PFSK-1 (cell line): ENCODE data around the gene DOK1.

Experiments
- FOXP2 ChIP-seq: optimal IDR thresholded peaks from 2 replicates; pipeline ENCODE3; 2011; ENCODE audit warnings: borderline replicate concordance, control low read depth, inconsistent platforms; ENCODE audit not compliant: insufficient read depth; ENCODE audit errors: extremely low read length, extremely low read depth
- POLR2AphosphoS5 ChIP-seq: IDR thresholded peaks from 2 replicates; pipeline ENCODE4 v1.6.1; 2012; ENCODE audit warnings: low read depth, mild to moderate bottlenecking, control low read depth, low read length, moderate library complexity
- SIN3A ChIP-seq: IDR thresholded peaks from 2 replicates; pipeline ENCODE4 v1.6.1; 2012; ENCODE audit warnings: mild to moderate bottlenecking, low read length, moderate library complexity, borderline replicate concordance; ENCODE audit not compliant: insufficient read depth
- TAF1 ChIP-seq: IDR thresholded peaks from 2 replicates; pipeline ENCODE4 v1.6.1; 2012; ENCODE audit warnings: low read length, control low read depth, borderline replicate concordance; ENCODE audit not compliant: insufficient read depth
- TF ChIP-seq, protein P1 (sequence below), 2 experiments: IDR thresholded peaks; 2 replicates each; pipeline versions ENCODE4 v1.6.1 to v1.8.0; 2011 to 2012; ENCODE audit warnings: low read depth in 2 of 2, low read length in 2 of 2, control low read depth in 1 of 2, inconsistent platforms in 1 of 2, mild to moderate bottlenecking in 1 of 2, moderate library complexity in 1 of 2; ENCODE audit not compliant: insufficient read depth in 1 of 2

Gene DOK1

GRCh38 chr2:74583504-74583903 lies 29.0 kb downstream of the DOK1 start:
- TF ChIP-seq FOXP2 = no peak
- no peak for TF ChIP-seq SIN3A
- TF ChIP-seq, protein P1, sequence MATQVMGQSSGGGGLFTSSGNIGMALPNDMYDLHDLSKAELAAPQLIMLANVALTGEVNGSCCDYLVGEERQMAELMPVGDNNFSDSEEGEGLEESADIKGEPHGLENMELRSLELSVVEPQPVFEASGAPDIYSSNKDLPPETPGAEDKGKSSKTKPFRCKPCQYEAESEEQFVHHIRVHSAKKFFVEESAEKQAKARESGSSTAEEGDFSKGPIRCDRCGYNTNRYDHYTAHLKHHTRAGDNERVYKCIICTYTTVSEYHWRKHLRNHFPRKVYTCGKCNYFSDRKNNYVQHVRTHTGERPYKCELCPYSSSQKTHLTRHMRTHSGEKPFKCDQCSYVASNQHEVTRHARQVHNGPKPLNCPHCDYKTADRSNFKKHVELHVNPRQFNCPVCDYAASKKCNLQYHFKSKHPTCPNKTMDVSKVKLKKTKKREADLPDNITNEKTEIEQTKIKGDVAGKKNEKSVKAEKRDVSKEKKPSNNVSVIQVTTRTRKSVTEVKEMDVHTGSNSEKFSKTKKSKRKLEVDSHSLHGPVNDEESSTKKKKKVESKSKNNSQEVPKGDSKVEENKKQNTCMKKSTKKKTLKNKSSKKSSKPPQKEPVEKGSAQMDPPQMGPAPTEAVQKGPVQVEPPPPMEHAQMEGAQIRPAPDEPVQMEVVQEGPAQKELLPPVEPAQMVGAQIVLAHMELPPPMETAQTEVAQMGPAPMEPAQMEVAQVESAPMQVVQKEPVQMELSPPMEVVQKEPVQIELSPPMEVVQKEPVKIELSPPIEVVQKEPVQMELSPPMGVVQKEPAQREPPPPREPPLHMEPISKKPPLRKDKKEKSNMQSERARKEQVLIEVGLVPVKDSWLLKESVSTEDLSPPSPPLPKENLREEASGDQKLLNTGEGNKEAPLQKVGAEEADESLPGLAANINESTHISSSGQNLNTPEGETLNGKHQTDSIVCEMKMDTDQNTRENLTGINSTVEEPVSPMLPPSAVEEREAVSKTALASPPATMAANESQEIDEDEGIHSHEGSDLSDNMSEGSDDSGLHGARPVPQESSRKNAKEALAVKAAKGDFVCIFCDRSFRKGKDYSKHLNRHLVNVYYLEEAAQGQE (IDR thresholded peaks at IDR 0.05; ENCODE audit: insufficient read depth in 1 of 2, low read depth in 2 of 2, low read length in 2 of 2) = no peak

DNA sequence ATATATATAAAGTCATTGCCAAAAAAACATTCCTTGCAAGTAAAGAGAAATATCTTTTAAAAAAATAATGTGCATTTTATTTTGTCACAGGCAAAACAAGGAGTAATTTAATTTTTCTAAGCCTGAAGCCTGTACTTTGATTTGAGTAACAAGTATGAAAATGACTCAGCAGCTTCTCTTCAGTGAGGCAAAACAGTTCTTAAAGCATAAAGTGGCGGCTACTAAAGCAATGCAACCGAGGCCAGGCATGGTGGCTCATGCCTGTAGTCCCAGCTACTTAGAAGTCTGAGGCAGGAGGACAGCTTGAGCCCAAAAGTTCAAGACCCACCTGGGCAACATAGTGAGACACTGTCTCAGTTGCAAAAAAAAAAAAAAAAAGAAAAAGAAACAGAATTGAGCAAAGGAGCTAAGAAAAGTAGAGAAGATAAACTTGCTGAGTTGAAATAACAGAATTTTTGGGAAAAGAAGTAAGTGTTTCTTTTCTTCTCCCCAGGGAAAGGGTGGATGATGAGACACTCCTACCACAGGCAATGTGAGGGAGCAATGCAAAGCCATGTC lies 29.6 kb downstream of the DOK1 start:
- no peak for TF ChIP-seq TAF1
- TF ChIP-seq, protein P1 (IDR thresholded peaks at IDR 0.05; ENCODE audit: insufficient read depth in 1 of 2, low read depth in 2 of 2, low read length in 2 of 2) = no peak
- TF ChIP-seq FOXP2 = no peak
- no peak for TF ChIP-seq POLR2AphosphoS5
- no peak for TF ChIP-seq SIN3A

GRCh38 chr2:74585406-74586185 lies 31.1 kb downstream of the DOK1 start:
- TF ChIP-seq TAF1 (no peak), FOXP2 (no peak), SIN3A (no peak), POLR2AphosphoS5 (no peak)
- TF ChIP-seq, protein P1 (IDR thresholded peaks at IDR 0.05; ENCODE audit: insufficient read depth in 1 of 2, low read depth in 2 of 2, low read length in 2 of 2) = no peak

DNA sequence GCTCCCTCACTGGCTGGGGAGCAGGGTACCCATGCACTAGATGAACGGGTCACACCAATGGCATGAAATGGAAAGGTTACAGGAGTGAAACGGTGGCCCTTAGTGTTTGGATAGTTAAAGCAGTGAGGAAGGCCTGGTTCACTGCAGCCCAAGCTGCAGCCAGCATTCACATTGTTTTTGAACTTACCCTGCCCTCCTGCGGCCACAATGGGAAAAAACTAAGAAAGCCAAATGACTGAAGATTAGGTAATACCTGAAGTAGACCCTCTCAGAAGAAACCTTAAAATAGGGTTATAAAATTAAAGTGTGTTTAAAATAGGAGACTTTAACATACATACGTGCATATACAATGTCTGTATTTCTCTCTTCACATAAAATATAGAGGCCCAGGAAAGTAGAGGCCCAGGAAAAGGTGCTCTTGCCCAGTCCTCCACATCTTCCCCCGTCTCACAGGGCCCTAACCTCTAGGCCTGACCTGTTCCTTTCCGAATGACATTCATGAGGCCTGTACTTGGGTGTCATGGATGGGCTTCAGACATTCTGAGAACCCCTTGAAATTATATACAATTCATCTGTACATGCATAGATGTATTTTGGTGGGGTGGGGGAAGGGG lies 33.3 kb downstream of the DOK1 start:
- TF ChIP-seq SIN3A (no peak), TAF1 (no peak), POLR2AphosphoS5 (no peak), FOXP2 (no peak)
- TF ChIP-seq, protein P1 (IDR thresholded peaks at IDR 0.05; ENCODE audit: insufficient read depth in 1 of 2, low read depth in 2 of 2, low read length in 2 of 2) = no peak
